ENCODE results near the gene HIPK2.
"Not testable (repeated sequence)": the region's sequence is repeated elsewhere in the genome, so short reads cannot be mapped to it uniquely, and the experiment has no call there.

HIPK2 gene

GRCh38 chr7:139679731-139680594 is 97.8 kb downstream of the HIPK2 start:
- in situ Hi-C loops (cut with MboI; ENCODE audit: low sequenced_read_pairs): no loop called here

- in situ Hi-C loops (cut with MboI; ENCODE audit: low sequenced_read_pairs): no loop called here
Measured at GRCh38 chr7:139676390-139676789, 101.4 kb downstream of the HIPK2 start.

GRCh38 chr7:139675127-139676125 is 102.4 kb downstream of the HIPK2 start:
- in situ Hi-C loops (cut with MboI; ENCODE audit: low sequenced_read_pairs): no loop called here

- in situ Hi-C loops (cut with MboI; ENCODE audit: low sequenced_read_pairs): no loop called here
Measured at GRCh38 chr7:139674752-139675126, 103.1 kb downstream of the HIPK2 start.

- in situ Hi-C loops (cut with MboI; ENCODE audit: low sequenced_read_pairs): no loop called here
Measured at GRCh38 chr7:139674341-139674740, 103.5 kb downstream of the HIPK2 start.

GRCh38 chr7:139673762-139674161 is 104.0 kb downstream of the HIPK2 start:
- in situ Hi-C loops (cut with MboI; ENCODE audit: low sequenced_read_pairs): no loop called here

GRCh38 chr7:139673230-139673629 is 104.6 kb downstream of the HIPK2 start:
- in situ Hi-C loops (cut with MboI; ENCODE audit: low sequenced_read_pairs): no loop called here

GRCh38 chr7:139671967-139672366 is 105.8 kb downstream of the HIPK2 start:
- in situ Hi-C loops (cut with MboI; ENCODE audit: low sequenced_read_pairs): no loop called here

GRCh38 chr7:139670662-139671061 is 107.1 kb downstream of the HIPK2 start:
- in situ Hi-C loops (cut with MboI; ENCODE audit: low sequenced_read_pairs): not testable (repeated sequence)

GRCh38 chr7:139669106-139670061 is 108.4 kb downstream of the HIPK2 start:
- in situ Hi-C loops (cut with MboI; ENCODE audit: low sequenced_read_pairs): no loop called here

GRCh38 chr7:139667377-139667776 is 110.4 kb downstream of the HIPK2 start:
- in situ Hi-C loops (cut with MboI; ENCODE audit: low sequenced_read_pairs): no loop called here

- in situ Hi-C loops (cut with MboI; ENCODE audit: low sequenced_read_pairs): no loop called here
Measured at GRCh38 chr7:139666501-139666900, 111.3 kb downstream of the HIPK2 start.

- in situ Hi-C loops (cut with MboI; ENCODE audit: low sequenced_read_pairs): no loop called here
Measured at GRCh38 chr7:139664434-139664833, 113.4 kb downstream of the HIPK2 start.

GRCh38 chr7:139663608-139664177 is 114.1 kb downstream of the HIPK2 start:
- in situ Hi-C loops (cut with MboI; ENCODE audit: low sequenced_read_pairs): no loop called here

- in situ Hi-C loops (cut with MboI; ENCODE audit: low sequenced_read_pairs): no loop called here
Measured at GRCh38 chr7:139661903-139662302, 115.9 kb downstream of the HIPK2 start.

- in situ Hi-C loops (cut with MboI; ENCODE audit: low sequenced_read_pairs): no loop called here
Measured at GRCh38 chr7:139661043-139661440, 116.8 kb downstream of the HIPK2 start.

GRCh38 chr7:139660317-139661042 is 117.3 kb downstream of the HIPK2 start:
- in situ Hi-C loops (cut with MboI; ENCODE audit: low sequenced_read_pairs): no loop called here

GRCh38 chr7:139659922-139660316 is 117.9 kb downstream of the HIPK2 start:
- in situ Hi-C loops (cut with MboI; ENCODE audit: low sequenced_read_pairs): no loop called here

- in situ Hi-C loops (cut with MboI; ENCODE audit: low sequenced_read_pairs): no loop called here
Measured at GRCh38 chr7:139658908-139659675, 118.7 kb downstream of the HIPK2 start.

All from HL-60/S4 treated with retinoic acid at 250 ng/mL for 4 days and 3 days (cell line).